GM18505 (cell line): Measurements from ENCODE around the gene TEX55.
"Not testable (repeated sequence)": the region's sequence is repeated elsewhere in the genome, so short reads cannot be mapped to it uniquely, and the experiment has no call there.

Experiments
- ATAC-seq: cut with Tn5 transposase; IDR thresholded peaks from one replicate; pipeline ENCODE4 v1.9.1; 2021; ENCODE audit not compliant: unreplicated experiment
- POLR2A ChIP-seq: IDR thresholded peaks from 4 replicates; pipeline ENCODE4 v1.6.1; 2011; ENCODE audit warnings: borderline replicate concordance; ENCODE audit not compliant: insufficient read depth, insufficient read length; ENCODE audit errors: extremely low read depth

The TEX55 gene

GRCh38 chr3:119145128-119145499, 851 bp upstream of the TEX55 start:
- peak; percentile 14 for ATAC-seq

GRCh38 chr3:119146578-119147375, 812 bp downstream of the TEX55 start:
- no peak for ATAC-seq
- no peak for TF ChIP-seq POLR2A

More at GRCh38 chr3:119145128-119145499, 851 bp upstream of the TEX55 start:
- TF ChIP-seq POLR2A, result no peak

DNA sequence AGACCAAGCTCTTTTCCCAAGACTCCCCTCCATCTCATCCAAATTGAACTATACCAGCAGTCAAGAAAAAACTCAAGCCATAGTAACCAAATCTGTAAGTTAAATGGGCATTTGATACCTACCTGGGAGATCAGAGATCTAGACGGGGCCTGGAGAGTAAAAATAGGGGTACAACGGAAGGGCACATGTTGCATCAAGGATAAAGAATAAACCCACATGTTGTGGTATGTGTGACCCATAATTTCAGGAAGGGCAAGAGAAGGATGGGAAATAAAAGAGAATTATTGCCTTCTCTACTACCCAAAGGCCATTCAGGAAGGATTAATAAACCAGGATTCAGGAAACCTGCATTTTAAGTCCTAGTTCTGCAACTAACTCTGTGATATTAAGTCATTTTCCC, 1.5 kb downstream of the TEX55 start:
- no peak for ATAC-seq
- TF ChIP-seq POLR2A, result no peak

DNA sequence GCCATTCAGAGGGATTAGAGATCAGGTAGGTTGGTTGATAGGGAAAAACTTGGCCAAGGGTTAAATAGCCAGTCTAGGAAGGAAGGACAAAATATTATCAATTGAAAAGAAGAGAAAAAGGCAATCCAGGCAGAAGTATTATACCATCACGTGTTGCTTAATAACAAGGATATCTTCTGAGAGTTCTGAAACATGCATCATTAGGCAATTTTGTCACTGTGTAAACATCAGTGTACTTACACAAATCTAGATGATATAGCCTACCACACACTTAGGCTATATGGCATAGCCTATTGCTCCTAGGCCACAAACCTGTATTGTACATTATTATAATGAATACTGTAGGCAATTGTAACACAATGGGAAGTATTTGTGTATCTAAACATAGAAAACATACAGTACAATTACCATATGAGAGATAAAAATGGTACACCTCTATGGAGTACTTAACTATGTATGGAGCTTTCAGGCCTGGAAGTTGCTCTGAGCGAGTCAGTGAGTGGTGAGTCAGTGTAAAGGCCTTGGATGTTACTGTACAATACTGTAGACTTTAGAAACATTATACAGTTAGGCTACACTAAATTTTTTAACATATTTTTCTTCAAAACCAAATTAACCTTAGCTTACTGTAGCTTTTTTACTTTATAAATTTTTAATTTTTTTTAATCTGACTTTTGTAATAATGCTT, 2.7 kb downstream of the TEX55 start:
- no peak for TF ChIP-seq POLR2A
- ATAC-seq, result no peak

DNA sequence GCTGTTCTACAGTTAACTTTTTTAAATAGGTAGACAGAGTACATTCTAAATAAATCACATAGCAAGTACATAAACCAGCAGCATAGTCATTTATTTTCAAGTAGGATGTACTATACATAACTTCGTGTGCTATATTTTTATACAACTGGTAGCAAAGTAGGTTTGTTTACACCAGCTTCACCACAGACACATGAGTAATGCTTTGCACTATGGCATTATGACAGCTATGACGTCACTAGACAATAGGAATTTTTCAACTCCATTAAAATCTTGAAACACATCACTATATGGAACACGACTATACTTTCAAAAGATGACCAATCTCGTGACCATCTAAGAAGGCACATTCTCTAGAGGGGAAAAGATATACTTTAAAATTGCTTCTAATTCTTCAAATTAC, 3.5 kb downstream of the TEX55 start:
- TF ChIP-seq POLR2A, result no peak
- no peak for ATAC-seq

DNA sequence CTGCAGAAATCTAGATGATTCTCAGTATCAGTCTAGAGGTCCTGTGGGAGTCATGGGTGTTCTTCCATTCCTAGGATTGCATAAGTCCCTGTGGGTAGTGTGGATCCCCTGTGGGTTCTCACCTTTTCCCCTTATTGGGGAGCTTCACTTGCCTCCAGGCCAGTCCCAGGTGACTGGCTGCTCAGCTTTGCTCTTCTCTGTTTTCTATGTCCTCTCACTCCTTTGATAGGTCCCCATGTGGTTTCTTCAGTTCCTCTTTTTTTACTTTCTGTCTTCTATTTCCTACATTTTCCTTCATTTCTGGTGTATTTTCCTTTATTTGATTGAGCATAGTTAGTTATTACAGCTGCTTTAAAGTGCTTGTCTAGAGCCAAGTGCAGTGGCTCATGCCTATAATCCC, 10.9 kb downstream of the TEX55 start:
- TF ChIP-seq POLR2A, result no peak

GRCh38 chr3:119157971-119158370, 12.0 kb downstream of the TEX55 start:
- TF ChIP-seq POLR2A, result no peak
- ATAC-seq, result no peak

More for the DNA sequence above, 10.9 kb downstream of the TEX55 start:
- ATAC-seq, result no peak

- ATAC-seq, result no peak
- TF ChIP-seq POLR2A, result no peak
Measured at GRCh38 chr3:119160361-119160760, 14.4 kb downstream of the TEX55 start.

DNA sequence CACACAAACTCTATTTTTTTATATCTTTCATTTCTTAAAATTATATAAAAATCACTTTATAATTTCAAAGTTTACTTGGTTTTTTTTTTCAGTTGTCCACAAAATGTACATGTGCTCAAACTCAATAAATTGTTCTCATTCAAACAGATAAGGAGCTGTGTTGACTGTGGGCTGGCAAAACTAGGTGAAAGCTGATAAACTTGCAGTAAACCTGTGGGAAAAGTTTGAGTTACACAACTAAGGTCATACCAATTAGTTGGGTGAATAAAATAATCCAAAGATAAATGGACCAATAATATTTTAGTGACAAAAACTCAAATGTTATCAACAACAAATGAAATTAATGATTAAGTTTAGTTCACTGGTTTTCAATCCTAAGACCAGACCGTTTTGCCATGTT, 14.8 kb downstream of the TEX55 start:
- TF ChIP-seq POLR2A, result no peak
- no peak for ATAC-seq

DNA sequence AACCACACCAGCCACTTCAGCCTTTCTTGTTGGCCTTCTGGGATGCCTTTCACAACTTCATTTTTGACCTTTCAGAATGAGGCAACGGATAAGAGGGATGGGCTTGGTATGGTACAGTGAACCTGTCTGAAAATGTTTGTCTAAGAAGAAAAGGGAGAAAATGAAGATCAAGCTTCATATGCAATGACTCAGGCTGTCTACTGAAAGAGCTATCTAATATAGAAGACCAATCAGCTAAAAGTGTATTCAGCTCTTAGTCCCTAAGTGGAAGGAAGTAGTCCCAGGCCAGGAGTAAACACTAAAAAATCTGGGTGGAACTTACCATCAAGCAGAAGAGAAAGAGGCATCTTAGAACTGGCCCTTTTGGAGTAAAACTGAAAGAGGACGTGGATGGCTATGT, 15.3 kb downstream of the TEX55 start:
- ATAC-seq, result no peak

GRCh38 chr3:119164745-119165144, 18.8 kb downstream of the TEX55 start:
- ATAC-seq, result not testable (repeated sequence)

More for the DNA sequence above, 15.3 kb downstream of the TEX55 start:
- TF ChIP-seq POLR2A, result no peak

DNA sequence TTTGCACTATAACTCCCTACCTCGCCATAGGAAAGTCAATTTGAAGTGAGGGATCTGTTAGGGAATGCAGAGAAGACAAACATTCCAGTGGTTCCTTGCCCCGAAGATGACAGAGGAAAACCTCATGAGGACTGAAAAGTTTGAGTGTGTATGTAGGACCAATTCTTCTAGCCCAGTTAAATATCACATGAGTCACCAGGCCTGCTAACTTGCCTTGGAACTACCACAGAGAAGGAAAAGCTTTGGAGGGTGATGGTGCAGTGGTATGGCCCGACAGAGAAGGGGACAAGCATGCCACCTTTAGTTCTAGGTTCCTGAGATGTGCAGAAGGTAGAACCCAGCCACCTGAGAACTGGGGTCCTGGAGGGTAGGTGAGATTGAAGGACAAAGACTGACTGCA, 24.9 kb downstream of the TEX55 start:
- no peak for TF ChIP-seq POLR2A
- no peak for ATAC-seq

GRCh38 chr3:119173325-119173724, 27.4 kb downstream of the TEX55 start, which contains the start of gene UPK1B:
UPK1B (plus strand) TSS chr3:119173598; CDS start chr3:119186742, 13,144 bp downstream.
- ATAC-seq, result no peak
- TF ChIP-seq POLR2A, result no peak
